GM18498 (cell line): Measurements from ENCODE around the gene POM121.
"Not testable (repeated sequence)": the region's sequence is repeated elsewhere in the genome, so short reads cannot be mapped to it uniquely, and the experiment has no call there.

ENCODE experiments used
- ATAC-seq: cut with Tn5 transposase; IDR thresholded peaks from one replicate; pipeline ENCODE4 v1.9.1; 2021; ENCODE audit warnings: mild to moderate bottlenecking, moderate library complexity; ENCODE audit not compliant: unreplicated experiment

Gene POM121

DNA sequence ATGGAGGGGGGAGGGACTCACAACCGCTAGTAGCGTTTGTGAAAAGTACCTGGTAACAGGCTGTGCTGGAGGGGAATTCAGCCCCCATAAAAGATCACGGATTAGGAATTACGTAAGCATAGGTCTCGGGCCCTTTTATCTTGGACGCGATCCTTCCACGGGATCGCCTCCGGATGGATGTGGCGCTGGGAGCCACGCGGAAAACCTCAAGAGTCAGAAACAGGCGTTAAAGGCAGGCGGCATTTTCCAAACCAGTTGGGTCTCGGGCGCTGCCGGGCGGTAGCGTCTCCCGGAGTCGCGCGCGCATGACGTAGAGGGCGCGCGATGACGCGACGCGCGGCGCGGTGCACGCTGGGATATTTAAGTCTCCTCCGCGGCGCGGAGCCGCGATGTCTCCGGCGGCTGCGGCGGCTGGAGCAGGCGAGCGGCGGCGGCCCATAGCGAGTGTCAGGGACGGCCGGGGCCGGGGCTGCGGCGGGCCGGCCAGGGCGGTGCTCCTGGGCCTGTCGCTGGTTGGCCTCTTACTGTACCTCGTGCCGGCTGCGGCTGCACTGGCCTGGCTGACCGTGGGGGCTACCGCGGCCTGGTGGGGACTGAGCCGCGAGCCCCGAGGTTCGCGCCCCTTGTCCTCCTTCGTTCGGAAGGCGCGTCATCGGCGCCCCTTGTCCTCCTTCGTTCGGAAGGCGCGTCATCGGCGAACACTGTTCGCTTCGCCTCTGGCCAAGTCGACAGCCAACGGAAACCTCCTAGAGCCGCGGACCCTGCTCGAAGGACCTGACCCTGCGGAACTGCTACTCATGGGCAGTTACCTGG, at the start of gene POM121:
POM121 (plus strand) TSS at position 363 of the 813 bp plus-strand sequence; CDS start at position 390, 27 bp downstream.
- peak; percentile 88 for ATAC-seq

DNA sequence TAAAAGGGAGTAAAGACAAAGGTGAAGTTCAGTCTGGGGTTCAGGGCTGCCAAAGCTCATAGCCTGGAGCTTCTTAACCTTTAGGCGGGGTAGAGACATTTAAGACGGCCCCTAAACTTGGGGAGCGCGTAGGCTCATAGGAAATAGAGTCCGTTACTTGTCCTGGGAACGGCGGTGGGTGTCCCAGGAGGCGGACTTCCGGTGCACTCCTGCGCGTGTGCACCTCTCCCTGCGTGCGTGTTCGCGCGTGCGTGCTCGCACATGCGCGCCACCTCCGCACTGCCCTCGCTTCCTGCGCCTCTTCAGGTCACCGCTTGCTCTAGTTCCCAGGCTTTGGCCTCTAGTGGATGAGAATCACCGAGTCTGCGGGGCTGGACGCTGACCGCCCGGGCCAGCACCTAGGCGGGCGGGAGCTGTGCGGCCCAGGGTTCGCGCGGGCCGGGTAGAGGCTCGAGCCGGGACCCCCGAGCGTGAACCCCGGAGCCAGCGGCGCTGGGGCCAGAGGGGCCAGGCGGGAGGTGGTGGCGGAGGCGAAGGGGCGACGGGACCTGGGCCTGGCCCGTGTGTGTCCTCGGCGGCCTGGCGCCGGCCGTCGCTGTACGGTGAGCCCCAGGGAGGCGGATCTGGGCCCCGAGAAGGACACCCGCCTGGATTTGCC, 45.7 kb upstream of the POM121 start:
- ATAC-seq: peak; percentile 100

DNA sequence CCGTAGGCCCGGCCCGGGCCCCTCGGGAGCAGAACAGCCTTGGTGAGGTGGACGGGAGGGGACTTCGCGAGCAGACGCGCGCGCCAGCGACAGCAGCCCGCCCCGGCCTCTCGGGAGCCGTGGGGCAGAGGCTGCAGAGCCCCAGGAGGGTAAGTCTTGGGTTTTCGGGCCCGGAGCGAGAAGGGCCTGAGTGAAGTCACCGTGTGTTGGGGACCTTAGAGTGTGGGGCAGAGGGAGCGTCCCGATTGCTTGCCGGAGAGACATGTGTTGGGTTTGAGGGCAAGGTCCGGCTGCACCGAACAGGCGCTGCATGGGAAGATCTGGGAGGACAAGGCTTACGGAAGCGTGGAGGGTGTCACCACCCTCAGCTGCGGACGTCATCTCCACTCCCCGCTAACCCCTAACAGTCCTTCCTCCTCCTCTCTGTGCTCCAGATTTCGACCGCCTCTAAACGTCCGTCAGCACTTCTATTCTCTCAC, 45.1 kb upstream of the POM121 start:
- not testable (repeated sequence) for ATAC-seq

DNA sequence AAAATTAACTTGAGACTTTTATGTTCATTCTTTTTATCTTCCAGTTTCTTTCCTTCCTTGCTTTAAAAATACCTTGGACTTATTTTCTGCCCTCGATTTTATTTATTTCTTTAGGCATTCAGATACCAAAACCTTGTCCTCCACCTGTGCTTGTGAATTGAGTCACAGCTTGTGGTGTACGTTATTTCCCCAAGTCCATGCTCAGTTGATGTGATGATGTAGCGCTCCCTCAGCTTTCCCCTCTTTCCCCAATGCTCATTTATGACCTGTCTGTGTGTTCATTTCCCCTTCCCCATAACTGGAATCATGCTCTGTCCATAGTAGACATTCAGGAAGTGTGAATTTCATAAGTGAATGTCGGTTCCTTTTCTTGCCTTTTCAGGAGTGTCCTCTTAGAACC, 33.1 kb upstream of the POM121 start:
- ATAC-seq: not testable (repeated sequence)

DNA sequence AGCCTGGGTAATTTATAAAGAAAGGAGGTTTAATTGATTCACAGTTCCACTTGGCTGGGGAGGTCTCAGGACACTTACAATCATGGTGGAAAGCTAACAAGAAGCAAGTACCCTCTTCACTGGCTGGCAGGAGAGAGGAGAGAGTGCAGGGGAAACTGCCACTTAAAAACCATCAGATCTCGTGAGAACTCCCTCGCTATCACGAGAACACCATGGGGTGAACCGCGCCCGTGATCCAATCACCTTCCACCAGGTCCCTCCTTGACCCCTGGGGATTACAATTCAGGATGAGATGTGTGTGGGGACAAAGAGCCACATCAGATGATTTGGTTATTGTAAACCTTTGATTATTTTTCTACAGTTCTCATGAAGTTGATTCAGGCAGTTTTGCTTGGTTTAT, 20.2 kb upstream of the POM121 start:
- ATAC-seq: not testable (repeated sequence)

DNA sequence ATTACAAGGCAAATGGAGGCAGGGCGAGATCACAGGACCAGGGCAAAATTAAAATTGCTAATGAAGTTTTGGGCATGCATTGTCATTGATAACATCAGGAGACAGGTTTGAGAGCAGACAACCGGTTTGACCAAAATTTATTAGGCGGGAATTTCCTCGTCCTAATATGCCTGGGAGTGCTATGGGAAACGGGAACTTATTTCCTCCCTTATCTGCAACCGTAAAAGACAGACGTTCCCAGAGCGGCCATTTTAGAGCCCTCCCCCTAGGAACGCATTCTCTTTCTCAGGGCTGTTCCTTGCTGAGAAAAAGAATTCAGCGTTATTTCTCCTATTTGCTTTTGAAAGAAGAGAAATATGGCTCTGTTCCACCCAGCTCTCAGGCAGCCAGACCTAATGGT, 16.5 kb upstream of the POM121 start:
- not testable (repeated sequence) for ATAC-seq

DNA sequence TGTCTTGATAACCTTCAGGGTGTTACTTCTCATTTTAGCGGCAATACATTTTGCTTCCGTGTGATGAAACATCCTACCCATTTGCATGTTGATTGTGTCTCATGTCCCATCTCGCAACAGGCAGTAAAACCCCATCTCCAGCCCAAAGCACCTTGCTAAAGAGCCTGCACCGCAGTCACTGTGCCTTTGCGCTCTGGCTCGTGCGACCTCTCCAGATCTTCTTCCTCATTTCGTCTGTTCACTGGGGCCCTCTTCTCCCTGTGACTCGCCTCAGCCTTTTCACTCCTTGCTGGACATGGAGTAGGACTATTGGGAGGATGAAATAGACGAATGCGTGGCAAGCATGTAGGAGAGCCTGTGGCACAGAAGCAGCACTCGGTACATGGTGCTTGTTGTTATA, 13.5 kb upstream of the POM121 start:
- ATAC-seq: not testable (repeated sequence)

DNA sequence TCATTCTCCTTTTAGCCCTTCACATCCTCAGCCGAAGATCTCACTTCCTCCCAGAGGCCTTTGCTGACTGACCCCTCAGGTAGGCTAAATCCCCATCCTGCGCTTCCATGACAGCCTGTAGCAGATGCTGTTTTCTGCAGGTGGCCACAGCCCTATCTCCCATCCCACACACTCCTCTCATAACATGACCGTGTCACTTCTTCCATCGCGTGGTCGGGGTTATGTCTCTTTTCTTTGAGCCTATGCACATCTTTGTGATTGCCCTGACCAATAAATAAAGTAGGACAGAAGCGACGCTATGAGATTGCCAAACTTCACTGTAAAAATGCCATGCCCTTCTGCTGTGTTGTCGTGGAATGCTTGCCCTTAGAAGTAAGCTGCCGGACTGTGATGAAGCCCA, 11.1 kb upstream of the POM121 start:
- ATAC-seq: not testable (repeated sequence)

DNA sequence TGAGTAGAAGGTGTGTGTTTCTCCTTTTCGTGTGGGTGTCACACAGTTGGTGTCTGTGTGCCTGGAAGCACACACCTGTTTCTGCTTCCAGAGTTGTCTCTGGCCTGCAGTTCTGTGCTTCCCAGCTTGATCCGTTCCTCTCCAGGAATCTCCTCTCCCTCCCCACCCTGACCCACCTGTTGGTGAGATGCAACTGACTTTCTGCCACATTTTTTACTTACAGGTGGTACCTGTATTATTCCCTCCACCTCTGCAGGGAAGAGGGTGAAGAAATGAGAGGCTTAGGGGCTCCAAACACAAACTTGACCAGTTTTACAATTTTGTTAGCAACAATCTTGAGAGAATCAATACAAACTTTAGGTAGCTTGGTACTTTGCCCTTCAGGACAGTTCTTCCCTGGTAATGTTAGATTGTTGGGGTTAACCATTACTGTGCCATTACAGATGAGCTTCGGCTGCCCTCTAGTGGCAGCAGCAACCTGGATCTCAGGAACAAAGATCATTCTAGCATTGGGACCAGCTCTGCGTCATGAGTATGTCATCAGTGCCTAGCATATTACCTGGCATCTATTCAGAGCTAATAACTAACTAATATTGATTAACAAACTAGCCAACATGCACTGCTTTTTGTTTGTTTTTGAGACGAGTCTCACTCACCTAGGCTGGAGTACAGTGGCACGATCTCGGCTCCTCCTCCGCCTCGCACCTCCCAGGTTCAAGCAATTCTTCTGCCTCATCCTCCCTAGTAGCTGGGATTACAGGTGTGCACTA, 10.0 kb upstream of the POM121 start:
- ATAC-seq: peak; percentile 89

DNA sequence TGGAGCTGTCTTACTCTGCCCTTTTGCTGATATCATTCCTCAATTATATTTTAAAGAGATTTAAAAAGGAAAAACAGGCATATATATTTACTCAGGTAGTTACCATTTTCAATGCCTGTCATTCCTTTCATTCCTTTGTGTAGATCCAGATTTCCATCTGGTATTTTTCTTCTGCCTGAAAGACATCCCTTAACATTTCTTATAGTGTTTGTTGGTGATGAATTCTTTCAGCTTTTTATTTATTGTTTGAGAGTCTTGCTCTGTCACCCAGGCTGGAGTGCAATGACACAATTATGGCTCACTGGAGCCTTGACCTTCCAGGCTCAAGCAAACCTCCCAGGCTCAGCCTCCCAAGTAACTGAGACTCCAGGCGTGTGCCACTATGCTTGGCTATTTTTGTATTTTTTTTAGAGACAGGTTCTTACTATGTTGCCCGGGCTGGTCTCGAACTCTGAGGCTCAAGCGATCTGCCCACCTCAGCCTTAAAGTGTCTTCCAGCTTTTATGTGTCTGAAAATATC, 5.6 kb upstream of the POM121 start:
- no peak for ATAC-seq

DNA sequence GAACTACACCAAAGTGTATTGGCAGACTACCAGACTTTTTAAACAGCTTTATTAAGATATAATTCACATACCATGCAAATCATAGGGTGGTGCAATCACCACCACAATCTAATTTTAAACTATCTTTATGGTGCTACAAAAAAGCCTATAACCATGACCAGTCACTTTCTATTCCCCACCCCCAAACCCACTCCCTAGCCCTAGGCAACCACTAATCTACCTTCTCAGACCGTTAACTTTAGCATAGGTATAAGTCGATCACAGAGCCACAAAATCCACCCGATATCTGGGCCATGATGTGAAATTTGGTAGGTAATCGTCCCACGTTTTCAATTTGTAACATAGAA, 536 bp upstream of the POM121 start:
- ATAC-seq: no peak

DNA sequence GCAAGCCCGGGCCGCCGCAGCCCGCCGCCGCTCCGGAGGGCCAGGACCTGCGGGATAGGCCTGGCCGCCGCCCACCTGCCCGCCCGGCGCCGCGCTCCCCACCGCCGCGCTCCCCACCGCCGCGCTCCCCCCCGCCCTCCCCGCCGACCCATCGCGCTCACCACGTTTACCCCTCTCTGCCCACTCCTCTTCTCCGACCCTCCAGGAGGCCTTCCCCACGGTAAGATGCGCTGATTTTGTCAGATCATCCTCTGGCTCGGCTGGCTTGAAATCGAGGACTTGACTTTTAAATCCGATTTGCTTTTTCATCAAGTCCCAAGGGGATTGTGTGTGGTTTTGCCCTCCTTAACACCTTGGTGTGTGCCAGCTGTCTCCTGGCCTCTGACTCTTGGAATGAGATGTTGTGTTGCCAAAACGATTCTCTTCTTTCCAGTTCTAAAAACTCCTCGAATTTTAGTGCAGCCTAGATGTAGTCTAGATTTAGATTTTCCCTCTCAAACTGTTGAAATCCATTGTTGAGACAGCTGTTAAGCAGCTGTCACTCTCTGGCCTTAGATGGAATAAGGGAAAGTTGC, 738 bp downstream of the POM121 start:
- ATAC-seq: no peak

DNA sequence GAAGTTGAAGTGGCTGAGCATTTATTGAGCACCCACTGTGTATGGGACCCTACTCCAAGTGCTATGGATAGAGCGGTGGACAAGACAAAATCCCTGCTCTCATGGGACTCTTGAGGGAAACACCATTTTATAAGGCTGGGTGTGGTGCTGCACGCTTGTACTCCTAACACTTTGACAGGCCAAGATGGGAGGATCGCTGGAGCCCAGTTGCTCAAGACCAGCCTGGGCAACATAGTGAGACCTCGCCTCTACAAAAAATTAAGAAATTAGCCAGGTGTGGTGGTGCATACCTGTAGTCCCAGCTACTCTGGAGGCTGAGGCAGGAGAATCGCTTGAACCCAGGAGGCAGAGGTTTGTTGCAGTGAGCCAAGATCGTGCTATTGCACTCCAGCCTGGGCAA, 2.9 kb downstream of the POM121 start:
- ATAC-seq: not testable (repeated sequence)

DNA sequence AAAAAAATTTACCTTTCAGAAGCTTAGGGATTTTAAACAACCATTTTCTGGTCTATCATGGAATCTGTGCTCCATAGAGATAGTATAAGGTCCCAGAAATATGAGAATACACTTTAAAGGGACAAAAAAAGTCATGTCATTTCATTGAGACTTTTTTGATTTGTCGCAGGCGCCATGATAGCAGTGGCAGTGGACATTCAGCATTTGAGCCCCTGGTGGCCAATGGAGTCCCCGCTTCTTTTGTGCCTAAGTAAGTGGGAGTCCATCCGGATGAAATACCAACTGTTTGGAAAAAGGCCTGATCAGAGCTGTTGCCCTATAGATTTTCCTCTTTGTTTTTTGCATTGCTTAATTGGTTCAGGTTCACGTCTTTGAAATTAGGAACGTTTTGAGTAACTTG, 3.3 kb downstream of the POM121 start:
- ATAC-seq: not testable (repeated sequence)

DNA sequence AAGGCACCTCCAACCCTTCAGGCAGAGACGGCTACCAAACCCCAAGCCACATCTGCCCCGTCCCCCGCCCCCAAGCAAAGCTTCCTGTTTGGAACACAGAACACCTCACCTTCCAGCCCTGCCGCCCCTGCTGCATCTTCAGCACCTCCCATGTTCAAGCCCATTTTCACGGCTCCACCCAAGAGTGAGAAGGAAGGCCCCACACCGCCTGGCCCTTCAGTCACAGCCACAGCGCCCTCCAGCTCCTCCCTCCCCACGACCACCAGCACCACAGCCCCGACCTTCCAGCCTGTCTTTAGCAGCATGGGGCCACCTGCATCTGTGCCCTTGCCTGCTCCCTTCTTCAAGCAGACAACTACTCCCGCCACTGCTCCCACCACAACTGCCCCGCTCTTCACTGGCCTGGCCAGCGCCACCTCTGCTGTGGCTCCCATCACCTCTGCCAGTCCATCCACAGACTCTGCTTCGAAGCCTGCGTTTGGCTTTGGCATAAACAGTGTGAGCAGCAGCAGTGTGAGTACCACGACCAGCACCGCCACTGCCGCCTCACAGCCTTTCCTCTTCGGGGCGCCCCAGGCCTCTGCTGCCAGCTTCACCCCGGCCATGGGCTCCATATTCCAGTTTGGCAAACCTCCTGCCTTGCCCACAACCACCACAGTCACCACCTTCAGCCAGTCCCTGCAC, 17.3 kb downstream of the POM121 start:
- not testable (repeated sequence) for ATAC-seq

DNA sequence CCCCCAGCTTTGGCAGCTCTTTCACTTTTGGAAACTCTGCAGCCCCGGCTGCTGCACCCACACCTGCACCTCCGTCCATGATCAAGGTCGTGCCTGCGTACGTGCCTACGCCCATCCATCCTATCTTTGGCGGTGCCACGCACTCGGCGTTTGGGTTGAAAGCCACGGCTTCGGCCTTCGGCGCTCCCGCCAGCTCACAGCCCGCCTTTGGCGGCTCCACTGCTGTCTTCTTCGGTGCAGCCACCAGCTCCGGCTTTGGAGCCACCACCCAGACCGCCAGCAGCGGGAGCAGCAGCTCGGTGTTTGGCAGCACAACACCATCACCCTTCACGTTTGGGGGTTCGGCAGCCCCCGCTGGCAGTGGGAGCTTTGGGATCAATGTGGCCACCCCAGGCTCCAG, 18.1 kb downstream of the POM121 start:
- not testable (repeated sequence) for ATAC-seq

DNA sequence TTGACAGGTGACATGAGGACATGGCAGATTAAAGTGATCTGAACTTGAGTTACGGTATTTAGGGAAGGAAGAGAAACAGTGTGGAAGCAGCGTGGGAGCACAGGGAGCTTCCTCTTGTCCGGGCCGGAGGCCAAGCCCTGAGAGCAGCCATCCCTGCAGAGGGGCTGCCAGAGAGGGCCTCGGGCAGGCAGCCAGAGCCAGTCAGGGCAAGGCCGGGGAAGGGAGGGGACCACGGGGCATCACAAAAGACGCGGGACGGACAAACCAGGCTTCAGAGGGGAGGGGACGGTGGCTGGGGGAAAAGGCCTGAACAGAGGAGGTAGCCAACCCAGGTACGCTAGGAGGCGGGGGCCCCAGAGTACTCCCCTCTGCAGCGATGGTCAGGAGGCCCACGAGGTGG, 20.0 kb downstream of the POM121 start:
- ATAC-seq: not testable (repeated sequence)

DNA sequence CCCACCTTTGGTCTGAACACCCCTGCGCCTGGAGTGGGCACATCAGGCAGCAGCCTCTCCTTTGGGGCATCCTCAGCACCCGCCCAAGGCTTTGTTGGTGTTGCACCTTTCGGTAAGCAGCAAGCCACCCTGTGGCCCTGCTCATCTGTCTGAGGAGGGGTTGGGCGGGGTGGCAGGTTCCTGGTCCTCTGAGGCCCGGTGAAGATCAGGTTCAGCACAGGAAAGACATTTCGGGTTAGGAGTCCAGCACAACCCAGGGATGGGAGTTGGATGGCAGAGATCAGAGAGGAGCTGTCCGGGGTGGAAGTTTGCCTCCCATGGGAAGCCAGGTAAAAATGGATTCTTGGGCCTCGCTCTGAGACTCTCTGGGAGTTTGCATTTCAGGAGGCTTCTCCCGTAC, 20.7 kb downstream of the POM121 start:
- not testable (repeated sequence) for ATAC-seq

DNA sequence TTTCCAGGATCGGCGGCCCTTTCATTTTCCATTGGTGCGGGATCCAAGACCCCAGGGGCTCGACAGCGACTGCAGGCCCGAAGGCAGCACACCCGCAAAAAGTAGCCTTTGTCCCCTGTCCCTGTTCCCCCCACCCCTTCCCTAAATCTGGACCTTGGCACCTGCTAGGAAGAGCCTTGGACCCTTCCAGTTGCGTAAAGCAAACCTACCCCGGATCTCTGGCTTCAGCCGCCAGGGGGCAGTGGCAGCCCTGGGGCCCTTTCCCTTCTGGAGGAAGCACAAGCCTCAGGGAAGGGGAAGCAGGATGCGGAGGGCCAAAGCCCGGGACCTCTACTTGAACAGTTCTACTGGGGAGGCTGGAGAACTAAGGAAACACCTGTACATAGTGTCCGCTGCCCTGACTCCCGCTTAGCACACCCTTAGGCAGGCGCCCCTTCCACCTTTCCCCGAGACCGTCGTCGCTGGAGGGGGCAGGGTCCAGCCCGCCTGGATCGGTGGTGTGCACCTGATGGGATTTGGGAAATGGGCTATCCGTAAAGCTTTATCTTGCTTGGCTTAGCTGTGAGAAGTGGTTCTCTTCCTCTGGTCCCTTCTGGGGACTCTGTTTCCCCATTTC, 21.3 kb downstream of the POM121 start:
- ATAC-seq: not testable (repeated sequence)

DNA sequence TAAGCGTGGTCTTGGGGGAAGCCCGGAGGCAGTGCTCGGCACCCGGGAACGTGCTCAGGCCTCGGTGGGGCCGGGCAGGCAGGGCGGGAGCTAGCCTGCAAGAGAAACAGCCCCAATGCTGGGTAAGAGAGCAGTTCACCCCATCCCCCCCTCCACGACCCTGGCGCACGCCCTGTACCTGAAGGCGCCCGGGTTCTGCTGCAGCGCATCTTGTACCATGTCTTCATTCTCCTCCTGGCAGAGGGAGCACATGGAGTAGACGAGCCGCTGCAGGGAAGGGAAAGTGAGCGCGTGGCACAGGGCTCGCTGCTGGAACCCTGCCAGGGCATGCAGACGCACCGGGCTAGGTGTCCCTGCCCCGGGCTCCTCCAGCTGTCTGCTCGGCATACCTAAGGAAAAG, 23.8 kb downstream of the POM121 start:
- not testable (repeated sequence) for ATAC-seq
